Glomerular visceral epithelial cell (primary cell): ENCODE results near the gene TECRL.

Experiments used
- DNase-seq: peaks from one replicate; pipeline ENCODE4 v3.0.0-alpha.2; 2016; ENCODE audit errors: extremely low spot score

The TECRL gene

GRCh38 chr4:64330143-64330542 lies 79.1 kb downstream of the TECRL start:
- no peak for DNase-seq

GRCh38 chr4:64327237-64327636 lies 82.0 kb downstream of the TECRL start:
- DNase-seq, result no peak

GRCh38 chr4:64326507-64326906 lies 82.7 kb downstream of the TECRL start:
- DNase-seq, result no peak

- DNase-seq, result no peak
Observed at GRCh38 chr4:64306255-64306565, 103.0 kb downstream of the TECRL start.

GRCh38 chr4:64305565-64306254 lies 103.5 kb downstream of the TECRL start:
- no peak for DNase-seq

GRCh38 chr4:64272432-64272831 lies 136.8 kb downstream of the TECRL start:
- DNase-seq, result no peak

GRCh38 chr4:64271601-64272081 lies 137.6 kb downstream of the TECRL start:
- DNase-seq, result peak; percentile 91

GRCh38 chr4:64266669-64267068 lies 142.6 kb downstream of the TECRL start:
- no peak for DNase-seq

GRCh38 chr4:64266263-64266662 lies 143.0 kb downstream of the TECRL start:
- DNase-seq, result no peak

- DNase-seq, result no peak
Observed at GRCh38 chr4:64251781-64252180, 157.5 kb downstream of the TECRL start.

- no peak for DNase-seq
Observed at GRCh38 chr4:64250488-64250887, 158.8 kb downstream of the TECRL start.

GRCh38 chr4:64250061-64250460 lies 159.2 kb downstream of the TECRL start:
- DNase-seq, result no peak

- DNase-seq, result no peak
Observed at GRCh38 chr4:64248186-64248585, 161.1 kb downstream of the TECRL start.

GRCh38 chr4:64230709-64231310 lies 178.4 kb downstream of the TECRL start:
- no peak for DNase-seq
